GM12878 (cell line): ENCODE measurements around the gene PLGRKT. TPM values are rescaled to one million over a fixed set of nuclear protein-coding genes. Genes with fewer than 3 reads are reported as not detected.

Source experiments
- ATAC-seq: fragments of 200-7000 bp; cut with Tn5 transposase; 3 replicates; pipeline ENCODE4 v1.9.1; 2020; ENCODE audit warnings: mild to moderate bottlenecking, moderate library complexity
- BruUV-seq: library from RNA; stranded (reverse); fragments of 400-500 nt; replicated peaks from 2 replicates; lab custom pipeline; 2021; lab: Mats Ljungman, UMichigan
- CTCF ChIA-PET: fragments of 300-600 bp; sonication (Branson Sonifier 250); formaldehyde crosslinking; extraction: SDS; loops from one replicate; lab custom pipeline; 2021; ENCODE audit warnings: inconsistent platforms; lab: Yijun Ruan, JAX
- POLR2A ChIA-PET: fragments of 350-600 bp; formaldehyde crosslinking; extraction: SDS; loops from one replicate; lab custom pipeline; 2021; ENCODE audit warnings: inconsistent platforms; lab: Charles Lee
- RAD21 ChIA-PET: fragments of 300-600 bp; sonication (Branson Sonifier 250); formaldehyde crosslinking; loops from one replicate; lab custom pipeline; 2023; ENCODE audit warnings: antibody characterized with exemption; ENCODE audit not compliant: unreplicated experiment; lab: Charles Lee
- SMC1A ChIA-PET: fragments of 300-600 bp; sonication (Branson Sonifier 250); formaldehyde crosslinking; loops from one replicate; lab custom pipeline; 2023; ENCODE audit not compliant: unreplicated experiment, uncharacterized antibody; lab: Charles Lee
- DNase-seq: peaks from one replicate; pipeline ENCODE4 v3.0.0-alpha.2; 2011; ENCODE audit warnings: low read depth, low spot score
- FAIRE-seq: peaks from 3 replicates; lab custom pipeline; 2011; peaks lifted over from hg19 to GRCh38; lab: Jason Lieb, UNC
- H2AFZ ChIP-seq: 2 replicates; pipeline ENCODE4 v1.6.0; 2011; ENCODE audit warnings: low read depth, low read length, control low read depth; ENCODE audit not compliant: control insufficient read depth
- H3K27ac ChIP-seq: 2 replicates; pipeline ENCODE4 v1.5.1; 2011; ENCODE audit warnings: control low read depth; ENCODE audit not compliant: control insufficient read depth, insufficient read depth
- H3K27me3 ChIP-seq, 2 experiments: replicated peaks in 1 of 2; 2 replicates each; pipeline versions ENCODE4 v1.6.0 to v1.6.1; 2011; ENCODE audit warnings: low read length in 1 of 2; ENCODE audit not compliant: control insufficient read depth in 2 of 2, insufficient read depth in 2 of 2
- H3K36me3 ChIP-seq, 2 experiments: 2 replicates each; pipeline ENCODE4 v1.5.1; 2011; ENCODE audit warnings: low read length in 1 of 2; ENCODE audit not compliant: control insufficient read depth in 2 of 2, insufficient read depth in 2 of 2
- H3K4me1 ChIP-seq: 2 replicates; pipeline ENCODE4 v1.6.1; 2011; ENCODE audit warnings: mild to moderate bottlenecking, low read length, moderate library complexity, mixed read lengths; ENCODE audit not compliant: control insufficient read depth, insufficient read depth
- H3K4me2 ChIP-seq: 2 replicates; pipeline ENCODE4 v1.6.0; 2011; ENCODE audit warnings: control low read depth; ENCODE audit not compliant: control insufficient read depth, insufficient read depth
- H3K4me3 ChIP-seq: fragments of 200-600 bp; sonication (generic); 2 replicates; pipeline ENCODE4 v1.5.1; 2016
- H3K79me2 ChIP-seq: 2 replicates; pipeline ENCODE4 v1.6.0; 2011; ENCODE audit warnings: low read length; ENCODE audit not compliant: control insufficient read depth, insufficient read depth
- H3K9ac ChIP-seq: 2 replicates; pipeline ENCODE4 v1.8.0; 2011; ENCODE audit warnings: low read length, control low read depth, mixed read lengths; ENCODE audit not compliant: control insufficient read depth, insufficient read depth
- H3K9me3 ChIP-seq: replicated peaks from 3 replicates; pipeline ENCODE4 v1.5.1; 2011; ENCODE audit warnings: mild to moderate bottlenecking, low read length; ENCODE audit not compliant: control insufficient read depth, insufficient read depth
- H4K20me1 ChIP-seq: 2 replicates; pipeline ENCODE4 v1.6.0; 2011; ENCODE audit not compliant: control insufficient read depth, insufficient read depth
- BCLAF1 ChIP-seq: fragments of 450-650 bp; IDR thresholded peaks from 2 replicates; pipeline ENCODE4 v1.6.1; 2017; ENCODE audit warnings: antibody characterized with exemption, mild to moderate bottlenecking, moderate library complexity
- GATAD2B ChIP-seq: fragments of 450-650 bp; conservative IDR thresholded peaks from 2 replicates; pipeline ENCODE4 v1.6.1; 2017; ENCODE audit warnings: low read depth, mild to moderate bottlenecking, moderate library complexity
- USF2 ChIP-seq: IDR thresholded peaks from 2 replicates; pipeline ENCODE4 v1.6.1; 2011; ENCODE audit warnings: low read depth, low read length, improper control_type of control experiment, borderline replicate concordance
- ZBTB33 ChIP-seq: fragments of 450-650 bp; IDR thresholded peaks from 2 replicates; pipeline ENCODE4 v1.6.1; 2017; ENCODE audit warnings: mild to moderate bottlenecking
- WGBS: methylation state at CpG from one replicate; pipeline ENCODE4 v1.1.6; 2016; ENCODE audit warnings: low lambda C conversion rate; ENCODE audit not compliant: insufficient replicate concordance, insufficient coverage; ENCODE audit errors: missing lambda C conversion rate; 5-methylcytosine and 5-hydroxymethylcytosine counted together
- in situ Hi-C: fragments of 300-500 bp; cut with MboI; formaldehyde crosslinking; loops from 9 replicates; pipeline ENCODE4 v1.14.3; 2018; ENCODE audit warnings: mixed read lengths
- intact Hi-C: fragments of 100-400 bp; cut with micrococcal nuclease; formaldehyde crosslinking; loops from one replicate; pipeline ENCODE4 v1.14.2; 2022; ENCODE audit not compliant: unreplicated experiment
- polyA plus RNA-seq, 11 experiments: library from polyadenylated mRNA; depleted of rRNA in 4 of 11; unstranded in 6 of 11; stranded (reverse) in 5 of 11; fragments of >200 nt; fragmentation: Nextera tagmentation in 4 of 11; fragmentation: Illumina TruSeq in 1 of 11; extraction: Ambion mirVana in 4 of 11; extraction: Trizol in 1 of 11; gene quantifications; 1 replicate in 1 of 11; 2 replicates in 10 of 11; pipeline versions ENCODE4 v1.2.1 to v1.2.3, GENCODE V29; 2011 to 2016; ENCODE audit warnings: inconsistent platforms in 2 of 11, missing spikeins in 2 of 11, low read depth in 1 of 11
- total RNA-seq, 4 experiments: library from RNA; depleted of rRNA in 3 of 4; stranded (reverse); fragments of >200 nt in 3 of 4; fragmentation: Illumina TruSeq in 1 of 4; extraction: Trizol in 1 of 4; gene quantifications; 2 replicates each; pipeline versions ENCODE4 v1.2.1 to v1.2.3, GENCODE V29; 2013 to 2021
- TF ChIP-seq, protein P1 (sequence below): fragments of 450-650 bp; IDR thresholded peaks from 2 replicates; pipeline ENCODE4 v1.6.1; 2017; ENCODE audit warnings: borderline replicate concordance

PLGRKT gene
- total and polyA plus RNA-seq, 10 of the 15 experiments (the other 5 are each of a cell fraction or from before 2014, with no cell fraction given): 25.2 to 72.3 (median 38.4) TPM

DNA sequence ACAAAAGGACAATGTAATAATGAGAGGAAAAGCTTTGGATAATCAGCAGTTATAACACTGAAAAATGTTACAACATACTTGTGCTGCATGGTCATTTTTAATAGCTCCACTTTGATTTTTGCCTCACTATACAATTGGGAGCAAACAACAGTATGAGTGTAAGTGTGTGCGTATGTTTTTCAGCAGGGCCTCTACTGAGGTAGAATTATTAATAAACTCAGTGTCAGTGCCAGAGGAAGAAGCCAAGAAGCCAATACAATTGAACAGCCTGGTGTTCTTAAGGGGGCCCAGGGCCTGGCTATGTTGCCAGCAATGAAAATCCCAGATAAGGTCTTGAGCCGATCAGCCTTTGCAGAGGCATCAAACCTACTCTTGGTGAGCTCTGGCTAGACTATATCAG is 81.9 kb downstream of the PLGRKT start:
- no peaks in the 10 kb centered on the region for H4K20me1 ChIP-seq
- H3K4me1 ChIP-seq: no peaks in the 10 kb centered on the region
- intact Hi-C loops: no loop called here
- H3K9me3 ChIP-seq: no peaks in the 10 kb centered on the region
- ATAC-seq: no peak
- no peak overlapping the region for H3K9ac ChIP-seq
- in situ Hi-C loops: no loop called here
- ChIA-PET SMC1A (interaction anchor here (0.6 to 2.2 kb wide), 3 partner anchors 9 to 1470 kb away, joined by 3 to 9 read pairs (median 3); no protein-coding TSS in a partner anchor), RAD21 (no interaction called here), CTCF (no interaction called here), POLR2A (no interaction called here)
- H2AFZ ChIP-seq: no peak overlapping the region
- H3K4me3 ChIP-seq: no peak overlapping the region
- no peaks in the 10 kb centered on the region for H3K27me3 ChIP-seq
- no peaks in the 10 kb centered on the region for H3K79me2 ChIP-seq
- WGBS: 91% methylated on average over 2 of the region's 2 CpGs
- no peak overlapping the region for H3K27ac ChIP-seq
- no peak for DNase-seq
- no peaks in the 10 kb centered on the region; a peak in 1 of 4 replicates for H3K36me3 ChIP-seq
- BruUV-seq: no TSS peak
- TF ChIP-seq, protein P1, sequence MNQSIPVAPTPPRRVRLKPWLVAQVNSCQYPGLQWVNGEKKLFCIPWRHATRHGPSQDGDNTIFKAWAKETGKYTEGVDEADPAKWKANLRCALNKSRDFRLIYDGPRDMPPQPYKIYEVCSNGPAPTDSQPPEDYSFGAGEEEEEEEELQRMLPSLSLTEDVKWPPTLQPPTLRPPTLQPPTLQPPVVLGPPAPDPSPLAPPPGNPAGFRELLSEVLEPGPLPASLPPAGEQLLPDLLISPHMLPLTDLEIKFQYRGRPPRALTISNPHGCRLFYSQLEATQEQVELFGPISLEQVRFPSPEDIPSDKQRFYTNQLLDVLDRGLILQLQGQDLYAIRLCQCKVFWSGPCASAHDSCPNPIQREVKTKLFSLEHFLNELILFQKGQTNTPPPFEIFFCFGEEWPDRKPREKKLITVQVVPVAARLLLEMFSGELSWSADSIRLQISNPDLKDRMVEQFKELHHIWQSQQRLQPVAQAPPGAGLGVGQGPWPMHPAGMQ: no peak
- H3K4me2 ChIP-seq: no peak overlapping the region
- FAIRE-seq: no peak

- POLR2A ChIA-PET: no interaction called here
- no peaks in the 10 kb centered on the region for H3K27me3 ChIP-seq
- RAD21 ChIA-PET: no interaction called here
- no peak overlapping the region for H3K9ac ChIP-seq
- H3K4me1 ChIP-seq: no peaks in the 10 kb centered on the region
- ATAC-seq: no peak
- no peaks in the 10 kb centered on the region for H3K9me3 ChIP-seq
- intact Hi-C loops: no loop called here
- WGBS: 95% methylated on average over 1 of the region's 1 CpG
- no peak overlapping the region for H3K4me3 ChIP-seq
- no peaks in the 10 kb centered on the region; a peak in 1 of 4 replicates for H3K36me3 ChIP-seq
- H3K4me2 ChIP-seq: no peak overlapping the region
- DNase-seq: no peak
- no peak overlapping the region for H2AFZ ChIP-seq
- CTCF ChIA-PET: no interaction called here
- in situ Hi-C loops: no loop called here
- no peak overlapping the region for H3K27ac ChIP-seq
- BruUV-seq: no TSS peak
- no peaks in the 10 kb centered on the region for H4K20me1 ChIP-seq
- H3K79me2 ChIP-seq: no peaks in the 10 kb centered on the region
- no peak for FAIRE-seq
- SMC1A ChIA-PET: interaction anchor here (0.6 to 2.2 kb wide), 3 partner anchors 9 to 1470 kb away, joined by 3 to 9 read pairs (median 3); no protein-coding TSS in a partner anchor
- no peak for TF ChIP-seq BCLAF1
- TF ChIP-seq ZBTB33: no peak
- no peak for TF ChIP-seq USF2
- TF ChIP-seq GATAD2B: no peak
Measured at GRCh38 chr9:5355226-5355625, 82.5 kb downstream of the PLGRKT start.
